ENCODE measurements around the gene SLC27A3. TPM values are rescaled to one million over a fixed set of nuclear protein-coding genes. Genes with fewer than 3 reads are reported as not detected.

The SLC27A3 gene
- total RNA-seq, 3 donors from 2014 or later (not counting 1 experiment from before 2014, with no cell fraction given): 65.3 to 107 (median 89.8) TPM

GRCh38 chr1:153783233-153784190, 8.3 kb downstream of the SLC27A3 start:
- Histone ChIP-seq H3K27ac (ENCODE audit: low read length) (peak overlapping the region; percentile 89), H3K4me1 (ENCODE audit: control insufficient read depth, insufficient read depth, low read length) (peaks cover 19% of the 10 kb centered on the region), H3K27me3 (ENCODE audit: control insufficient read depth, insufficient read depth, low read length) (no peaks in the 10 kb centered on the region), H3K4me3 (ENCODE audit: low read length) (peak overlapping the region; percentile 65), H3K36me3 (ENCODE audit: control insufficient read depth, insufficient read depth, low read length) (peaks cover 19% of the 10 kb centered on the region), H3K9me3 (ENCODE audit: control insufficient read depth, insufficient read depth, low read length) (no peaks in the 10 kb centered on the region)
- ATAC-seq (peak; percentile 96 to 99 (median 97)), DNase-seq (peak; percentile 91 to 96)
- Mint-ChIP-seq H3K4me1 (peaks cover 6 to 22% of the 10 kb centered on the region in 2 donors), H3K27me3 (ENCODE audit: low read depth in 2 of 2) (no peaks in the 10 kb centered on the region), H3K36me3 (no peaks in the 10 kb centered on the region), H3K27ac (peak overlapping the region; percentile 89 to 96), H3K9me3 (no peaks in the 10 kb centered on the region), H3K4me3 (peak overlapping the region; percentile 91)
- intact Hi-C loops (cut with micrococcal nuclease): loop anchor here (1.0 kb wide), 2 partner anchors 8 kb away; partner anchors contain the start of gene SLC27A3
- no peak for TF ChIP-seq CTCF (IDR thresholded peaks at IDR 0.05)
- under 1% methylated on average over 57 of the region's 61 CpGs for whole genome bisulfite sequencing (ENCODE audit: insufficient coverage)

GRCh38 chr1:153786038-153786790, 11.0 kb downstream of the SLC27A3 start:
- no peak for TF ChIP-seq CTCF (IDR thresholded peaks at IDR 0.05)
- intact Hi-C loops (cut with micrococcal nuclease): no loop called here
- 100% methylated on average over 2 of the region's 4 CpGs for WGBS (ENCODE audit: insufficient coverage)
- H3K27ac Mint-ChIP-seq: no peak overlapping the region
- ATAC-seq (no peak), DNase-seq (no peak)
- H3K36me3 ChIP-seq (ENCODE audit: control insufficient read depth, insufficient read depth, low read length): no peaks in the 10 kb centered on the region
- H3K4me1 Mint-ChIP-seq: peaks cover 17 to 26% of the 10 kb centered on the region in 2 donors
- H3K9me3 Mint-ChIP-seq: no peaks in the 10 kb centered on the region
- no peaks in the 10 kb centered on the region for H3K27me3 ChIP-seq (ENCODE audit: control insufficient read depth, insufficient read depth, low read length)
- H3K4me3 ChIP-seq (ENCODE audit: low read length): no peak overlapping the region
- H3K9me3 ChIP-seq (ENCODE audit: control insufficient read depth, insufficient read depth, low read length): no peaks in the 10 kb centered on the region
- no peak overlapping the region for H3K4me3 Mint-ChIP-seq
- H3K4me1 ChIP-seq (ENCODE audit: control insufficient read depth, insufficient read depth, low read length): peaks cover 39% of the 10 kb centered on the region
- H3K27ac ChIP-seq (ENCODE audit: low read length): no peak overlapping the region
- H3K36me3 Mint-ChIP-seq: no peaks in the 10 kb centered on the region
- H3K27me3 Mint-ChIP-seq (ENCODE audit: low read depth in 2 of 2): no peaks in the 10 kb centered on the region

- Mint-ChIP-seq H3K27ac (peak overlapping the region; percentile 79 to 83), H3K4me1 (peaks cover 37 to 43% of the 10 kb centered on the region in 2 donors), H3K4me3 (peak overlapping the region; percentile 72), H3K36me3 (no peaks in the 10 kb centered on the region), H3K9me3 (no peaks in the 10 kb centered on the region), H3K27me3 (ENCODE audit: low read depth in 2 of 2) (no peaks in the 10 kb centered on the region)
- no peaks in the 10 kb centered on the region for H3K9me3 ChIP-seq (ENCODE audit: control insufficient read depth, insufficient read depth, low read length)
- H3K27ac ChIP-seq (ENCODE audit: low read length): peak overlapping the region; percentile 83
- no peaks in the 10 kb centered on the region for H3K27me3 ChIP-seq (ENCODE audit: control insufficient read depth, insufficient read depth, low read length)
- peak in 1 of 2 donors; percentile 35 for DNase-seq
- no peak for TF ChIP-seq CTCF (IDR thresholded peaks at IDR 0.05)
- intact Hi-C loops (cut with micrococcal nuclease): no loop called here
- WGBS (ENCODE audit: insufficient coverage): 41% methylated on average over 22 of the region's 22 CpGs
- no peak overlapping the region for H3K4me3 ChIP-seq (ENCODE audit: low read length)
- H3K4me1 ChIP-seq (ENCODE audit: control insufficient read depth, insufficient read depth, low read length): peaks cover 43% of the 10 kb centered on the region
- H3K36me3 ChIP-seq (ENCODE audit: control insufficient read depth, insufficient read depth, low read length): no peaks in the 10 kb centered on the region
- ATAC-seq: no peak
Observed at GRCh38 chr1:153789478-153790034, 14.3 kb downstream of the SLC27A3 start.

All from natural killer cell (primary cell).